22Rv1 (cell line): Measurements from ENCODE around the gene PLOD2.

Experiments
- CTCF ChIP-seq: fragments of 450-650 bp; IDR thresholded peaks from 2 replicates; pipeline ENCODE4 v1.5.1; 2017; ENCODE audit warnings: mild to moderate bottlenecking
- ZFX ChIP-seq: fragments of 450-650 bp; IDR thresholded peaks from 2 replicates; pipeline ENCODE4 v1.6.1; 2017; ENCODE audit warnings: antibody characterized with exemption, borderline replicate concordance

DNA sequence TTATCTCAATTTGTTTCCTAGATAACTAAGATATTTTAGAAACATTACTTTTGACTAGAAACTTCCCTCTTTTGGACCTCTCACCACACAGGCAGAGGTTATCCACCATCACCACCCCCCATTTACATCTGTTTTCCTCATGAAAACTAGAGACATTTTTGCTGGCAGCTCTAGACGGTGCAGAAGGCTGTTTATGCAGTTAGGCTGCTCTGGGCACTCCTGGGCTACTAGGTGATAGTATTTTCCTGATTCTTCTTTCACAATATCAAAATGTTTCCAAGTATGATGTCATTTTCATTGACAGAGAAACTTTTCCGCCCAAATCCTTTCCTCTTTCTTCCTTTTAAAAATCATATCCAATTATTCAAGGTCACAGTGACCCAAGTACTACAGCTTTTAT lies 67.1 kb downstream of the PLOD2 start:
- TF ChIP-seq CTCF = no peak
- no peak for TF ChIP-seq ZFX
